Transverse colon (tissue), 4 donors: ENCODE results near the gene ABCB11.

Experiments used
- POLR2A ChIP-seq: fragments of 450-650 bp; IDR thresholded peaks from one replicate; pipeline ENCODE4 v1.6.1; 2016; ENCODE audit warnings: antibody characterized with exemption, mild to moderate bottlenecking, moderate library complexity
- POLR2AphosphoS5 ChIP-seq, 3 donors: sonication (generic); formaldehyde crosslinking; IDR thresholded peaks; one replicate each; pipeline ENCODE4 v1.6.1; 2016; ENCODE audit warnings: antibody characterized with exemption in 3 of 3
- TF ChIP-seq, protein P1 (sequence below), 5 experiments: fragments of 200-600 bp in 3 of 5; fragments of 450-650 bp in 2 of 5; sonication (generic) in 3 of 5; IDR thresholded peaks; 1 replicate in 2 of 5; 2 replicates in 3 of 5; pipeline ENCODE4 v1.5.1; 2016 to 2017; ENCODE audit warnings: antibody characterized with exemption in 5 of 5, inconsistent platforms in 3 of 5, mild to moderate bottlenecking in 2 of 5, moderate library complexity in 1 of 5

DNA sequence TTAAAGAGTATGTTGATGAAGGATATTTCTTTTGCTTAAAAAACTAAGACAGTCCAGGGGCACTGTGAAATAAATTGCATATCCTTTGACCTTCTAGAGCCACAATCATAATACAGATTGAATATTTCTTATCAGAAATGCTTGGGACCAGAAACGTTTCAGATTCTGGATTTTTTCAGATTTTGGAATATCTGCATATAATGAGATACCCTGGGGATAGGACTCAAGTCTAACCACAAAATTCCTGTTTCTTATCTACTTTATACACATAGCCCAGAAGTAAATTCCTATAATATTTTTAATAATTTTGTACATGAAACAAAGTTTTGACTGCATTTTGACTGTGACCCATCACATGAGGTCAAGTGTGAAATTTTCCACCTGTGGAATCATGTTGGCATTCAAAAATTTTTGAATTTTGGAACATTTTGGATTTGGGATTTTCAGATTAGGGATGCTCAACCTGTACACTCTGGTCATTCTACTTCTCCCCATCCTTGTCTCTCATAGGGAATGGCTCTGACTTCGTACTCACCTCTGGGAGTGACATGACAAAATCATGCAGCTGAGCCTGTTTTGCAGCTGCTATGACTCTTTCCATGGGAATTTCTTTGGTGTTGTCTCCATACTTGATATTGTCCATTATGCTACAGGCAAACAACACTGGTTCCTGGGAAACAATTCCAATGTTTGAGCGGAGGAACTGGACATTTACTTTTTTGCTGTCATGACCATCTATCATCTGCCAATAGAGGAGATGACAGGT lies 104.3 kb downstream of the ABCB11 start:
- TF ChIP-seq, protein P1, sequence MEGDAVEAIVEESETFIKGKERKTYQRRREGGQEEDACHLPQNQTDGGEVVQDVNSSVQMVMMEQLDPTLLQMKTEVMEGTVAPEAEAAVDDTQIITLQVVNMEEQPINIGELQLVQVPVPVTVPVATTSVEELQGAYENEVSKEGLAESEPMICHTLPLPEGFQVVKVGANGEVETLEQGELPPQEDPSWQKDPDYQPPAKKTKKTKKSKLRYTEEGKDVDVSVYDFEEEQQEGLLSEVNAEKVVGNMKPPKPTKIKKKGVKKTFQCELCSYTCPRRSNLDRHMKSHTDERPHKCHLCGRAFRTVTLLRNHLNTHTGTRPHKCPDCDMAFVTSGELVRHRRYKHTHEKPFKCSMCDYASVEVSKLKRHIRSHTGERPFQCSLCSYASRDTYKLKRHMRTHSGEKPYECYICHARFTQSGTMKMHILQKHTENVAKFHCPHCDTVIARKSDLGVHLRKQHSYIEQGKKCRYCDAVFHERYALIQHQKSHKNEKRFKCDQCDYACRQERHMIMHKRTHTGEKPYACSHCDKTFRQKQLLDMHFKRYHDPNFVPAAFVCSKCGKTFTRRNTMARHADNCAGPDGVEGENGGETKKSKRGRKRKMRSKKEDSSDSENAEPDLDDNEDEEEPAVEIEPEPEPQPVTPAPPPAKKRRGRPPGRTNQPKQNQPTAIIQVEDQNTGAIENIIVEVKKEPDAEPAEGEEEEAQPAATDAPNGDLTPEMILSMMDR (IDR thresholded peaks at IDR 0.05) = no peak
- no peak for TF ChIP-seq POLR2AphosphoS5 (IDR thresholded peaks at IDR 0.05)
- no peak for TF ChIP-seq POLR2A
